GM23338 (cell line): ENCODE data around the gene CABP2. TPM values are rescaled to one million over a fixed set of nuclear protein-coding genes. Genes with fewer than 3 reads are reported as not detected.

Source experiments
- ATAC-seq: fragments of 200-7000 bp; cut with Tn5 transposase; 3 replicates; pipeline ENCODE4 v1.9.1; 2020
- DNase-seq: peaks from one replicate; pipeline ENCODE4 v3.0.0-alpha.2; 2015; ENCODE audit warnings: low spot score
- H2AFZ ChIP-seq: fragments of 200-600 bp; sonication (generic); 2 replicates; pipeline ENCODE4 v1.8.0; 2016; ENCODE audit warnings: antibody characterized with exemption, mild to moderate bottlenecking, moderate library complexity
- H3F3A ChIP-seq: fragments of 200-600 bp; sonication (generic); replicated peaks from 2 replicates; pipeline ENCODE4 v1.8.0; 2017; ENCODE audit warnings: antibody characterized with exemption, mixed run types, low read depth
- H3K27ac ChIP-seq: fragments of 200-600 bp; sonication (generic); 2 replicates; pipeline ENCODE4 v1.6.1; 2016; ENCODE audit warnings: low read depth
- H3K27me3 ChIP-seq: fragments of 200-600 bp; sonication (generic); 2 replicates; pipeline ENCODE4 v1.8.0; 2016; ENCODE audit warnings: mild to moderate bottlenecking, mixed run types, moderate library complexity; ENCODE audit not compliant: insufficient read depth
- H3K36me3 ChIP-seq: fragments of 200-600 bp; sonication (generic); 2 replicates; pipeline ENCODE4 v1.8.0; 2016; ENCODE audit warnings: mild to moderate bottlenecking; ENCODE audit not compliant: insufficient read depth
- H3K4me1 ChIP-seq: fragments of 200-600 bp; sonication (generic); 2 replicates; pipeline ENCODE4 v1.8.0; 2016; ENCODE audit warnings: mild to moderate bottlenecking, moderate library complexity; ENCODE audit not compliant: insufficient read depth
- H3K4me2 ChIP-seq: fragments of 200-600 bp; sonication (generic); 2 replicates; pipeline ENCODE4 v1.7.1; 2017; ENCODE audit warnings: mixed run types
- H3K4me3 ChIP-seq: fragments of 200-600 bp; sonication (generic); 2 replicates; pipeline ENCODE4 v1.6.1; 2016; ENCODE audit warnings: mixed run types
- H3K79me2 ChIP-seq: fragments of 200-600 bp; sonication (generic); replicated peaks from 2 replicates; pipeline ENCODE4 v1.8.0; 2017; ENCODE audit warnings: mild to moderate bottlenecking; ENCODE audit not compliant: insufficient read depth
- H3K9me2 ChIP-seq: fragments of 200-600 bp; sonication (generic); 2 replicates; pipeline ENCODE4 v1.8.0; 2017; ENCODE audit not compliant: insufficient read depth
- H4K20me1 ChIP-seq: fragments of 200-600 bp; sonication (generic); replicated peaks from 2 replicates; pipeline ENCODE4 v1.8.0; 2017; ENCODE audit warnings: mild to moderate bottlenecking; ENCODE audit not compliant: insufficient read depth
- H3K27ac Mint-ChIP-seq: 2 replicates; pipeline ENCODE4 v1.8.0; 2020; ENCODE audit warnings: inconsistent platforms, mild to moderate bottlenecking, moderate library complexity, mixed read lengths
- H3K27me3 Mint-ChIP-seq: 3 replicates; pipeline ENCODE4 v1.8.0; 2022; ENCODE audit warnings: low read depth, mild to moderate bottlenecking, moderate library complexity, mixed read lengths, inconsistent platforms; ENCODE audit not compliant: insufficient read depth, poor library complexity
- H3K36me3 Mint-ChIP-seq: 3 replicates; pipeline ENCODE4 v1.8.0; 2021; ENCODE audit warnings: low read depth, mild to moderate bottlenecking, inconsistent platforms, moderate library complexity, mixed read lengths
- H3K4me1 Mint-ChIP-seq: 3 replicates; pipeline ENCODE4 v1.8.0; 2020; ENCODE audit warnings: mild to moderate bottlenecking, inconsistent platforms, mixed read lengths
- H3K4me3 Mint-ChIP-seq: 3 replicates; pipeline ENCODE4 v1.8.0; 2021; ENCODE audit warnings: moderate library complexity, mild to moderate bottlenecking, inconsistent platforms, mixed read lengths
- H3K9me3 Mint-ChIP-seq: 3 replicates; pipeline ENCODE4 v1.8.0; 2020; ENCODE audit warnings: moderate library complexity, mild to moderate bottlenecking, inconsistent platforms, mixed read lengths
- CREB1 ChIP-seq: fragments of 250-450 bp; sonication (Bioruptor Pico); IDR thresholded peaks from 2 replicates; pipeline ENCODE4 v1.5.0; 2020; ENCODE audit warnings: low read depth, mild to moderate bottlenecking, moderate library complexity
- CTCF ChIP-seq, 2 experiments: fragments of 200-600 bp in 1 of 2; sonication (generic) in 1 of 2; conservative IDR thresholded peaks; 2 replicates each; pipeline versions ENCODE4 v1.5.1 to v1.6.1; 2016 to 2017; ENCODE audit warnings: antibody characterized with exemption in 2 of 2, low read depth in 2 of 2, mild to moderate bottlenecking in 2 of 2, moderate library complexity in 1 of 2
- EZH2phosphoT487 ChIP-seq: fragments of 200-600 bp; sonication (generic); IDR thresholded peaks from one replicate; pipeline ENCODE4 v1.8.1; 2018; ENCODE audit warnings: antibody characterized with exemption; ENCODE audit not compliant: unreplicated experiment
- POLR2AphosphoS5 ChIP-seq: IDR thresholded peaks from 2 replicates; pipeline ENCODE4 v1.6.1; 2016; ENCODE audit warnings: antibody characterized with exemption, low read depth
- REST ChIP-seq: IDR thresholded peaks from one replicate; pipeline ENCODE4 v1.6.1; 2018; ENCODE audit warnings: antibody characterized with exemption; ENCODE audit not compliant: unreplicated experiment
- STAT1 ChIP-seq: IDR thresholded peaks from one replicate; pipeline ENCODE4 v1.6.1; 2016; ENCODE audit warnings: antibody characterized with exemption; ENCODE audit not compliant: unreplicated experiment
- ZNF114 ChIP-seq: fragments of 250-450 bp; sonication (Bioruptor Pico); IDR thresholded peaks from 2 replicates; pipeline ENCODE4 v1.5.0; 2020; ENCODE audit warnings: mild to moderate bottlenecking, moderate library complexity
- polyA plus RNA-seq: library from polyadenylated mRNA; unstranded; fragments of >200 nt; fragmentation: Nextera tagmentation; extraction: Ambion mirVana; gene quantifications from 2 replicates; pipeline ENCODE4 v1.2.1, GENCODE V29; 2016
- total RNA-seq: library from RNA; depleted of rRNA; stranded (reverse); fragments of >200 nt; shearing (Covaris generic); gene quantifications from 2 replicates; pipeline ENCODE4 v1.2.3, GENCODE V29; 2014

CABP2 gene
- total and polyA plus RNA-seq, 2 experiments from 2014 or later = not detected

GRCh38 chr11:67504950-67505581 is 18.2 kb downstream of the CABP2 start, which contains the start of gene PITPNM1:
PITPNM1 (minus strand) TSS chr11:67505363; CDS start chr11:67504180, 1,183 bp downstream.
- H2AFZ ChIP-seq = peak within 1 kb of the TSS; percentile 14; the same call in 1 of the 2 replicates
- H3K9me3 Mint-ChIP-seq = peaks cover 3% of the 10 kb centered on the region; the same call in 1 of the 3 replicates

GRCh38 chr11:67504005-67504949 is 19.0 kb downstream of the CABP2 start:
- Mint-ChIP-seq H3K4me1 (peaks cover 26% of the 10 kb centered on the region), H3K9me3 (peaks cover 3% of the 10 kb centered on the region; the same call in 1 of the 3 replicates), H3K27me3 (peaks cover 24% of the 10 kb centered on the region), H3K36me3 (peaks cover 16% of the 10 kb centered on the region), H3K4me3 (peak overlapping the region; percentile 84), H3K27ac (no peak overlapping the region)
- DNase-seq (peak; percentile 42), ATAC-seq (no peak)
- Histone ChIP-seq H4K20me1 (peaks cover 15% of the 10 kb centered on the region), H3K9me2 (no peaks in the 10 kb centered on the region), H3K27ac (no peak overlapping the region), H3K27me3 (no peaks in the 10 kb centered on the region; the same call in 1 of the 2 replicates), H3K79me2 (peaks cover 5% of the 10 kb centered on the region; the same call in 1 of the 2 replicates), H3F3A (peaks cover 16% of the 10 kb centered on the region; the same call in 1 of the 2 replicates), H3K4me3 (peak overlapping the region; percentile 91), H3K36me3 (0 out of 2 replicates have a peak, but pooled peaks cover 4% of the 10 kb centered on the region), H2AFZ (no peak overlapping the region), H3K4me1 (peaks cover 26% of the 10 kb centered on the region), H3K4me2 (peak overlapping the region; percentile 95)
- TF ChIP-seq EZH2phosphoT487 (no peak), REST (no peak), STAT1 (no peak), CREB1 (peak; percentile 49; the same call in 1 of the 2 replicates)

More at GRCh38 chr11:67504950-67505581, 18.2 kb downstream of the CABP2 start, which contains the start of gene PITPNM1:
- DNase-seq (peak; percentile 75), ATAC-seq (peak; percentile 18)
- H3K36me3 ChIP-seq = 0 out of 2 replicates have a peak, but pooled peaks cover 4% of the 10 kb centered on the region
- H3K79me2 ChIP-seq = peaks cover 5% of the 10 kb centered on the region; the same call in 1 of the 2 replicates
- peaks cover 16% of the 10 kb centered on the region for H3K36me3 Mint-ChIP-seq
- H3K4me2 ChIP-seq = peak within 1 kb of the TSS; percentile 95
- no peaks in the 10 kb centered on the region; the same call in 1 of the 2 replicates for H3K27me3 ChIP-seq
- peak within 1 kb of the TSS; percentile 52; the same call in 1 of the 2 replicates for H3K27ac Mint-ChIP-seq
- H3K4me1 Mint-ChIP-seq = peaks cover 26% of the 10 kb centered on the region
- peak within 1 kb of the TSS; percentile 55; the same call in 1 of the 2 replicates for H3K27ac ChIP-seq
- no peak for TF ChIP-seq CTCF (conservative IDR thresholded peaks at IDR 0.05; ENCODE audit: low read depth in 2 of 2)
- TF ChIP-seq STAT1 = no peak
- TF ChIP-seq CREB1 = peak; percentile 70
- peak; percentile 47; the same call in 1 of the 2 replicates for TF ChIP-seq POLR2AphosphoS5
- TF ChIP-seq ZNF114 = no peak
- H3F3A ChIP-seq = peaks cover 16% of the 10 kb centered on the region; the same call in 1 of the 2 replicates
- H3K4me3 ChIP-seq = peak within 1 kb of the TSS; percentile 91
- H3K4me1 ChIP-seq = peaks cover 27% of the 10 kb centered on the region
- peak within 1 kb of the TSS; percentile 84 for H3K4me3 Mint-ChIP-seq
- H3K9me2 ChIP-seq = no peaks in the 10 kb centered on the region
- peaks cover 24% of the 10 kb centered on the region for H3K27me3 Mint-ChIP-seq
- H4K20me1 ChIP-seq = peaks cover 15% of the 10 kb centered on the region
